ENCODE measurements around the gene DYNC2H1.

The DYNC2H1 gene

GRCh38 chr11:103108933-103109817 is at the start of gene DYNC2H1:
Gene DYNC2H1, plus strand, starts transcription at chr11:103109426. Its CDS starts 149 bp downstream, at chr11:103109575.
- DNase-seq (ENCODE audit: low read depth) = peak; percentile 80

GRCh38 chr11:103061656-103062055 is 47.6 kb upstream of the DYNC2H1 start:
- no peak for DNase-seq (ENCODE audit: low read depth)

GRCh38 chr11:103067118-103067517 is 42.1 kb upstream of the DYNC2H1 start:
- DNase-seq (ENCODE audit: low read depth) = no peak

GRCh38 chr11:103069367-103069766 is 39.9 kb upstream of the DYNC2H1 start:
- no peak for DNase-seq (ENCODE audit: low read depth)

GRCh38 chr11:103070142-103070541 is 39.1 kb upstream of the DYNC2H1 start:
- DNase-seq (ENCODE audit: low read depth) = no peak

- no peak for DNase-seq (ENCODE audit: low read depth)
Observed at GRCh38 chr11:103071008-103071407, 38.2 kb upstream of the DYNC2H1 start.

GRCh38 chr11:103076361-103076760 is 32.9 kb upstream of the DYNC2H1 start:
- DNase-seq (ENCODE audit: low read depth) = no peak

- DNase-seq (ENCODE audit: low read depth) = no peak
Observed at GRCh38 chr11:103077554-103077953, 31.7 kb upstream of the DYNC2H1 start.

GRCh38 chr11:103078710-103079109 is 30.5 kb upstream of the DYNC2H1 start:
- DNase-seq (ENCODE audit: low read depth) = no peak

- DNase-seq (ENCODE audit: low read depth) = no peak
Observed at GRCh38 chr11:103079833-103080232, 29.4 kb upstream of the DYNC2H1 start.

- no peak for DNase-seq (ENCODE audit: low read depth)
Observed at GRCh38 chr11:103085758-103086365, 23.4 kb upstream of the DYNC2H1 start.

- DNase-seq (ENCODE audit: low read depth) = no peak
Observed at GRCh38 chr11:103086461-103086860, 22.8 kb upstream of the DYNC2H1 start.

- DNase-seq (ENCODE audit: low read depth) = peak; percentile 38
Observed at GRCh38 chr11:103091064-103091800, 18.0 kb upstream of the DYNC2H1 start.

GRCh38 chr11:103091801-103092524 is 17.3 kb upstream of the DYNC2H1 start, which contains the start of gene DCUN1D5:
Gene DCUN1D5, minus strand, starts transcription at chr11:103092160. Its CDS starts 288 bp downstream, at chr11:103091872.
- peak; percentile 90 for DNase-seq (ENCODE audit: low read depth)

GRCh38 chr11:103097279-103097678 is 11.9 kb upstream of the DYNC2H1 start:
- DNase-seq (ENCODE audit: low read depth) = no peak

GRCh38 chr11:103109818-103110388 is 677 bp downstream of the DYNC2H1 start:
- DNase-seq (ENCODE audit: low read depth) = no peak

GRCh38 chr11:103110391-103110790 is 1.2 kb downstream of the DYNC2H1 start:
- no peak for DNase-seq (ENCODE audit: low read depth)

GRCh38 chr11:103111400-103111799 is 2.2 kb downstream of the DYNC2H1 start:
- no peak for DNase-seq (ENCODE audit: low read depth)

GRCh38 chr11:103112364-103112763 is 3.1 kb downstream of the DYNC2H1 start:
- DNase-seq (ENCODE audit: low read depth) = no peak

- no peak for DNase-seq (ENCODE audit: low read depth)
Observed at GRCh38 chr11:103114836-103115235, 5.6 kb downstream of the DYNC2H1 start.

GRCh38 chr11:103125462-103125861 is 16.2 kb downstream of the DYNC2H1 start:
- no peak for DNase-seq (ENCODE audit: low read depth)
